Endodermal cell (in vitro differentiated cells): ENCODE measurements around the gene BRCA2. TPM values are rescaled to one million over a fixed set of nuclear protein-coding genes. Genes with fewer than 3 reads are reported as not detected.
A peak's percentile ranks its signal among the peaks of the same experiment; 100 is the strongest.

Source experiments
- DNase-seq: peaks from one replicate; pipeline ENCODE4 v3.0.0-alpha.2; 2017
- H3K27ac ChIP-seq: 2 replicates; pipeline ENCODE4 v1.5.1; 2013; ENCODE audit warnings: mild to moderate bottlenecking, low read depth, low read length, moderate library complexity
- H3K27me3 ChIP-seq: 2 replicates; pipeline ENCODE4 v1.6.1; 2013; ENCODE audit warnings: mild to moderate bottlenecking, low read length, moderate library complexity; ENCODE audit not compliant: insufficient read depth, control insufficient read depth, poor library complexity, severe bottlenecking
- H3K36me3 ChIP-seq: 2 replicates; pipeline ENCODE4 v1.7.0; 2013; ENCODE audit warnings: mild to moderate bottlenecking, low read length, moderate library complexity; ENCODE audit not compliant: control insufficient read depth, insufficient read depth
- H3K4me1 ChIP-seq: one replicate; pipeline ENCODE4 v1.7.0; 2013; ENCODE audit warnings: low read length; ENCODE audit not compliant: control insufficient read depth, insufficient read depth
- H3K4me3 ChIP-seq: 2 replicates; pipeline ENCODE4 v1.5.1; 2013; ENCODE audit warnings: mild to moderate bottlenecking, low read length, moderate library complexity
- H3K9ac ChIP-seq: 2 replicates; pipeline ENCODE4 v1.6.1; 2013; ENCODE audit warnings: mild to moderate bottlenecking, low read length, moderate library complexity; ENCODE audit not compliant: poor library complexity, severe bottlenecking; ENCODE audit errors: extremely low read depth
- H3K9me3 ChIP-seq: 2 replicates; pipeline ENCODE4 v1.6.1; 2013; ENCODE audit warnings: mild to moderate bottlenecking, low read length, moderate library complexity; ENCODE audit not compliant: control insufficient read depth
- H3K27ac Mint-ChIP-seq: 2 replicates; pipeline ENCODE4 v1.8.0; 2020; ENCODE audit warnings: mixed read lengths
- H3K27me3 Mint-ChIP-seq: 2 replicates; pipeline ENCODE4 v1.8.0; 2021; ENCODE audit warnings: mild to moderate bottlenecking, mixed read lengths; ENCODE audit not compliant: insufficient read depth
- H3K36me3 Mint-ChIP-seq: 2 replicates; pipeline ENCODE4 v1.8.0; 2020; ENCODE audit warnings: low read depth, mixed read lengths
- H3K4me1 Mint-ChIP-seq: 2 replicates; pipeline ENCODE4 v1.8.0; 2020; ENCODE audit warnings: mixed read lengths
- H3K4me3 Mint-ChIP-seq: 2 replicates; pipeline ENCODE4 v1.8.0; 2020; ENCODE audit warnings: mild to moderate bottlenecking, moderate library complexity, mixed read lengths
- H3K9me3 Mint-ChIP-seq: 2 replicates; pipeline ENCODE4 v1.8.0; 2020; ENCODE audit warnings: mild to moderate bottlenecking, mixed read lengths
- WGBS, 2 experiments: methylation state at CpG; one replicate each; pipeline versions ENCODE4 v1.1.5 to v1.1.7; 2013; ENCODE audit warnings: missing lambda C conversion rate in 2 of 2, mixed read lengths in 1 of 2; ENCODE audit not compliant: insufficient coverage in 1 of 2, insufficient read length in 1 of 2; 5-methylcytosine and 5-hydroxymethylcytosine counted together
- total RNA-seq, 2 donors: library from RNA; stranded (reverse); fragmentation: NEBNext Ultra II Directional in 1 of 2; extraction: Animal tissue kit (Norgen Biotek cat#: 25700) in 1 of 2; gene quantifications; 2 replicates in 1 of 2; 3 replicates in 1 of 2; pipeline ENCODE4 v1.2.1, GENCODE V29; 2021
- TF ChIP-seq, protein P1 (sequence below): fragments of 200-600 bp; sonication (generic); conservative IDR thresholded peaks from 2 replicates; pipeline ENCODE4 v1.5.0; 2021; ENCODE audit warnings: antibody characterized with exemption, mild to moderate bottlenecking

The BRCA2 gene
- total RNA-seq, 2 donors from 2014 or later: 25.7 to 27.8 TPM

DNA sequence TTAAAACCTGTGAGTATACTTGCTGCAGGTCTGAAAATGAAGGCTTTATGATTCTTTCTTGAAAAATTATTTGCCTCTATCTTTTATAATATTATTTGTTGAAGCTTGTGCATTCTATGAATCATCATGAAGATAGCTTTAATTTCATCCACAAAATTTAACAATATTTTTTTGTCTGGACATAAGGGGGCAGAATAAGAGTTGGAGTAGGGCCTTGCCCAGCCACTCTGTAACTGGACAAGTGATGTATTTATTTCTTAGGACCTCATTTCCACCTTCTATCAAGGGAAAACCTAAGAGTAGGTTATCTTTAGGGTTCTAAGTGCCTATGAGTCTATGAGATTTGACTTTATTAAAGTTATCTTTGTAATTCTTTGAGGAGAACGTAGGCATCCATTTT lies 62.7 kb downstream of the BRCA2 start:
- H3K36me3 ChIP-seq: peaks cover 33% of the 10 kb centered on the region
- Mint-ChIP-seq H3K27me3 (no peaks in the 10 kb centered on the region), H3K4me1 (no peaks in the 10 kb centered on the region), H3K9me3 (peaks cover 14% of the 10 kb centered on the region), H3K27ac (no peak overlapping the region), H3K4me3 (no peak overlapping the region), H3K36me3 (peaks cover 36% of the 10 kb centered on the region)
- DNase-seq: no peak
- no peaks in the 10 kb centered on the region for H3K27me3 ChIP-seq
- no peak overlapping the region for H3K9ac ChIP-seq
- peaks cover 12% of the 10 kb centered on the region for H3K9me3 ChIP-seq
- TF ChIP-seq, protein P1, sequence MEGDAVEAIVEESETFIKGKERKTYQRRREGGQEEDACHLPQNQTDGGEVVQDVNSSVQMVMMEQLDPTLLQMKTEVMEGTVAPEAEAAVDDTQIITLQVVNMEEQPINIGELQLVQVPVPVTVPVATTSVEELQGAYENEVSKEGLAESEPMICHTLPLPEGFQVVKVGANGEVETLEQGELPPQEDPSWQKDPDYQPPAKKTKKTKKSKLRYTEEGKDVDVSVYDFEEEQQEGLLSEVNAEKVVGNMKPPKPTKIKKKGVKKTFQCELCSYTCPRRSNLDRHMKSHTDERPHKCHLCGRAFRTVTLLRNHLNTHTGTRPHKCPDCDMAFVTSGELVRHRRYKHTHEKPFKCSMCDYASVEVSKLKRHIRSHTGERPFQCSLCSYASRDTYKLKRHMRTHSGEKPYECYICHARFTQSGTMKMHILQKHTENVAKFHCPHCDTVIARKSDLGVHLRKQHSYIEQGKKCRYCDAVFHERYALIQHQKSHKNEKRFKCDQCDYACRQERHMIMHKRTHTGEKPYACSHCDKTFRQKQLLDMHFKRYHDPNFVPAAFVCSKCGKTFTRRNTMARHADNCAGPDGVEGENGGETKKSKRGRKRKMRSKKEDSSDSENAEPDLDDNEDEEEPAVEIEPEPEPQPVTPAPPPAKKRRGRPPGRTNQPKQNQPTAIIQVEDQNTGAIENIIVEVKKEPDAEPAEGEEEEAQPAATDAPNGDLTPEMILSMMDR: no peak
- no peak overlapping the region for H3K27ac ChIP-seq
- H3K4me3 ChIP-seq: no peak overlapping the region
- 89 to 100% methylated on average over 1 of the region's 1 CpG for WGBS, 2 experiments
- no peaks in the 10 kb centered on the region for H3K4me1 ChIP-seq

DNA sequence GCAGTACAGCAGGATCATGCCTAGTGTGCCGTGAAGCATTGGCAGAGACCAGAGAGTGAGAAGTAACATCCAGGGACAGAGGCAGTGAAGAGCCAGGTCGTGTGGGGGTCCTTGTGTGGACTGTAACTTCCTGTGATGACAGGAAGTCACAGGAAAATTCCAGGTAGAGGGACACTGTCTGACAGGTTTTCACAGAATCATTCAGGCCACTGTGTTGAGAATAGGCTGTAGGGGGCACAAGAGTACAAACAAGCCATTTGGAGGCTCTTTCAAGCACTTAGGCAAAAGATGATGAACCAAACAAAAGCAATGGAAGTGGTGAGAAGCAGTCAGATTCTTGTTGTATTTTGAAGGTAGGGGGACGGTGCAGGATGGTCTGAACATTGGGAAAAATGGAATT lies 66.2 kb downstream of the BRCA2 start:
- WGBS, 2 experiments: 67 to 72% methylated on average over 3 of the region's 3 CpGs
- no peaks in the 10 kb centered on the region for H3K27me3 Mint-ChIP-seq
- no peak overlapping the region for H3K4me3 Mint-ChIP-seq
- no peak overlapping the region for H3K27ac Mint-ChIP-seq
- Histone ChIP-seq H3K9ac (no peak overlapping the region), H3K4me3 (no peak overlapping the region), H3K27ac (no peak overlapping the region), H3K4me1 (no peaks in the 10 kb centered on the region), H3K27me3 (no peaks in the 10 kb centered on the region), H3K9me3 (no peaks in the 10 kb centered on the region), H3K36me3 (peaks cover 40% of the 10 kb centered on the region)
- peaks cover 15% of the 10 kb centered on the region for H3K36me3 Mint-ChIP-seq
- no peaks in the 10 kb centered on the region for H3K4me1 Mint-ChIP-seq
- DNase-seq: peak; percentile 73
- TF ChIP-seq, protein P1: peak; percentile 76
- H3K9me3 Mint-ChIP-seq: no peaks in the 10 kb centered on the region

DNA sequence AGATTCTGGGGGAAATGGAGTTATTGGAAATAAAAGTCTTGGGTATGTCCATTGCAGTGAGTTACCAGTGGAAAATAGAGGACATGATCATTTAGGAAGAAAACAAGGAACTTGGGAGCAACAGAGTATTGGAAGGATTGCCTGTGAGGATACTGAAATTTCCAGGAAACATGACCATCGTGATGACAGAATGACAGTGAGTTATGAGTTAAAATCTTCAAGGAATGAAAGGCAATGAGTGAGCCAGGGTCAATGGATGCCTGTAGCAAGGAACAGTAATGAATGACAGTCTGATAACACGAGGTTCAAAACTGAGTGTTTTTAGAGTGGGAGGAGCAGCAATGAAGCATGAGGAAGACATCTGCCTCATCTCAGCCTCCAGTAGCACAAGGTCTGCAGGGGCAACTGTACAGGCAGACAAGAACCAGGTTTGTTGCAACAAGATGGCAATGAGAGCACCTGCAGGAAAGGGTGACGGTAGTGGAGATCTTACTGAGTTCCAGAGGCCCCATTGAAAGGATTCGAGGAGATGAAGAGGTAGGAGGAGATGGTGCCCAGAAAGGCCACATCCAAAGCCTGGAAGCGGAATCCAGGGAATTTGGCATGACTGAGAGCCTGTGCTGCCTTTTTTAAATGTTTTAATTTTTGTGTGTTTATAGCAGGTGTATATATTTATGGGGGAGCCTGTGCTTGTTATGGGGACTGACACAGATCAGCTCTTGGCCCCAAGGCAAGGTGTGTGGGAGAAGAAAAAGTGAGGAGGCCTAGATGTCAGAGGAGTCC lies 68.7 kb downstream of the BRCA2 start:
- H3K36me3 Mint-ChIP-seq: peaks cover 18% of the 10 kb centered on the region
- H3K9ac ChIP-seq: no peak overlapping the region
- 89 to 93% methylated on average over 4 to 5 of the region's 5 CpGs for WGBS, 2 experiments

More for the DNA sequence above, 68.7 kb downstream of the BRCA2 start:
- H3K4me1 Mint-ChIP-seq: no peaks in the 10 kb centered on the region
- Histone ChIP-seq H3K9me3 (no peaks in the 10 kb centered on the region), H3K4me3 (no peak overlapping the region), H3K36me3 (peaks cover 39% of the 10 kb centered on the region), H3K27me3 (no peaks in the 10 kb centered on the region), H3K27ac (no peak overlapping the region), H3K4me1 (no peaks in the 10 kb centered on the region)
- H3K27me3 Mint-ChIP-seq: no peaks in the 10 kb centered on the region
- no peak overlapping the region for H3K27ac Mint-ChIP-seq
- TF ChIP-seq, protein P1: no peak
- no peak overlapping the region for H3K4me3 Mint-ChIP-seq
- no peak for DNase-seq
- H3K9me3 Mint-ChIP-seq: no peaks in the 10 kb centered on the region
